Right ventricle myocardium inferior (tissue), 1 donor: Measurements from ENCODE around the gene PRKAR1B. TPM values are rescaled to one million over a fixed set of nuclear protein-coding genes. Genes with fewer than 3 reads are reported as not detected.

Experiments used
- ATAC-seq: fragments of 200-7000 bp; cut with Tn5 transposase; one replicate; pipeline ENCODE4 v1.9.1; 2020; ENCODE audit warnings: mild to moderate bottlenecking, moderate library complexity
- DNase-seq: peaks from one replicate; pipeline ENCODE4 v3.0.0; 2021; ENCODE audit errors: missing footprints
- intact Hi-C: fragments of 100-400 bp; cut with DNase I; formaldehyde crosslinking; loops from one replicate; pipeline ENCODE4 v1.11.0; 2022
- total RNA-seq: library from RNA; stranded (reverse); fragmentation: NEBNext Ultra II Directional; extraction: Animal tissue kit (Norgen Biotek cat#: 25700); gene quantifications from one replicate; pipeline ENCODE4 v1.2.1, GENCODE V29; 2021
- donor health status: DM: no; HTN: yes; CAD: no; lungs with severe emphysema.

Gene PRKAR1B
- total RNA-seq, 1 donor from 2014 or later = 16.7 TPM

DNA sequence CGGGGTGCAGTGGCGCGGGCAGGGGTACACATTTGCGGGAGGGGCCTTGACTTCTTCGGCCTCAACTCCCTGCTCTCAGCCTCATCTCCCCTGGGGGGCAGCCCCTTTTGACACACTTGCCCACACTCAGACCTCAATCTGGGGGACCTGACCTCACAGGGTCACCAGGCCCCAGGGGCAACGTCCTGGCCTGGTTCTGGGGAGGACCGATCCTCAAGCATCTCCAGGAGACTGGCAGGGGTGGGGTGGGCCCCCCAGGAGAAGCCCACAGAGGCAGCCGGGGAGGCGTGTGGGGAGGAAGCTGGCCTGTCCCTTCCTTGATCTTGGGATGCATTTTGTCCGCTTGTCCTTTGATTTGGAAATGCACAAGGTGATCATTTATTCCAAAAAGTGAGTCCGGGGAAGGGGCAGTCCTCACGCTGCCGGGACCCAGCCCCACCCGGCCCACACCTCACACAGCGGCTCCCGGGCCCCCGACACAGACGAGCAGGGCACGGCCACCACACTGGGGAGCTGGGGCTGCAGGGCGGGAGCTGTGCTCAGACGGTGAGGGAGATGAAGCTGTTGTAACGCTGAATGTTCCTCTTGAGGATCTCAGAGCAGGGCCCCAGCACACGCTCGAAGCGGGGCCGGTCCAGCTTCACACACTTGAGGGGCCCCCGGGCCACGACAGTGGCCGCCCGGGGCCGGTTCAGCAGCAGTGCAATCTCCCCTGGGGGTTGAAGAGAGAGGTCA, 177.0 kb downstream of the PRKAR1B start:
- ATAC-seq (no peak), DNase-seq (peak; percentile 64)
- intact Hi-C loops = no loop called here

DNA sequence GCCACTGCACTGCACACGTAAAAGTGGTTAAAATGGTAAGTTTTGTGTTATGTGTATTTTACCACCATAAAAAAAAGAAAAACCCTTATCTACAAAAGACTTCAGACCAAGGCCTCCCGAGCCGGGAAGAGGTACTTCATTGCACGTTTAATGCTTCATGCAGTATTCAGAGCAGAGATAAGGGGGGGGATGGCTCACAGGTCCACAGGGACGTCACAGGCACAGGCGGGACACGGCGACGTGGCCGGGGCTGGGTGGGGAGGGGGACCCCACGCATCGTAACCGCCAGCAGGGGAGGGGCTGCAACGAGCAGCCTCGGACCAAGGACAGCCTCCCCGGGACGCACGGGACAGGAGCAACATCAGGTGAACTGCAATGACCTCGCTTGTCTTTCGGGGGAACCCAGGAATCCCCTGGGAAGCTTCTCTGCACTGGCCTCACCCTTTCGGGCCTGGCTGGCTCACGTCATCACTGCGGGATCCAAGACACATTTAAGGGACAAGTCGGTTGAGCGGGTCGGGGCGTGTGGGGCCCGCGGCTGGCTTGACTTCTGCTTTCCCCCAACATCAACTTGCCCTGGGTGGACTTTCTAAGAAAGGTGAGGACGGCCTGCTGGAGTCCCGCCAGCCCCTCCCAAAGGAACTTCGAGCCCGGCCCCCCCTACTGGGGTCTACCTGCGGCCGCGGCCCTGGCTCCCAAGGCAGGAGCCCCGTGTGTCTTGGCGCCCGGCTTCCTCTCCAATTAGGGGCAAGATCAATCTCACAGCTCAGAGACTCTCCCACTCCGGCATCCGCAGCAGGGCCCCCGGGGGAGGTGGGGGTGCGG, 177.8 kb downstream of the PRKAR1B start:
- DNase-seq = peak; percentile 60
- intact Hi-C loops = no loop called here
- no peak for ATAC-seq

DNA sequence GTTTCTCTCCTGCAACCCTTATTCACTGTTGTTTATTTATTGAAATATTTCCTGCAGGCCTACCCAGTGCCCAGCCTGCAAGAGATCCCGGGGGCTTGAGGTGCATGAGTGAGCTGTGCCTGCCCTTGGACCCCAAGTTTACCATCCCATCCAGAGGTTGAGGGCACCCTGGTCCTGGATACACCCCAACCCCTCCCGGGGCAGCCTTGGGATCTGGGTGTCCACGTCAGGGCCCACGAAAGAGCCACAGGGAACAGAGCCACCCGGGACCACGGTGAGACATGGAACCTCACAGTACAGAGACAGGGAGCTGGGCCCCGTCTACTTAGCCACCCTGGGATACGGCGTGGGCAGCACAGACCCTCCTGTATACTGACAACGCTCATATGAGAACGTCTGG, 178.7 kb downstream of the PRKAR1B start:
- intact Hi-C loops = no loop called here
- ATAC-seq (no peak), DNase-seq (peak; percentile 32)

DNA sequence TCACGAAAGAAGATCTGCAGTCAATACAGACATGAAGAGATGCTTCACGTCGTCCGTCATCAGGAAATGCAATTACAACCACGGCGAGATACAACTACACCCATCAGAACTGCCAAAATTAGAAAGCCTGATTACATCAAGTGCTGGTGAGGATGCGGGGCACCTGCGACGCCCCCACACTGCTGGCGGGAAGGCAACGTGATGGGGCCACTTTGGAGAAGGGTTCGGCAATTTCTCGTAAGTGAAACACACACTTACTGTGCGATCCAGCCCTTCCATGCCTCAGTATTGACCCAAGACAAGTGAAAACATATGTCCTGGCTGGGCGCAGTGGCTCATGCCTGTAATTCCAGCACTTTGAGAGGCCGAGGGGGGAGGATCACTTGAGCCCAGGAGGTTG, 181.6 kb downstream of the PRKAR1B start:
- intact Hi-C loops = no loop called here
- DNase-seq (peak; percentile 41), ATAC-seq (no peak)

DNA sequence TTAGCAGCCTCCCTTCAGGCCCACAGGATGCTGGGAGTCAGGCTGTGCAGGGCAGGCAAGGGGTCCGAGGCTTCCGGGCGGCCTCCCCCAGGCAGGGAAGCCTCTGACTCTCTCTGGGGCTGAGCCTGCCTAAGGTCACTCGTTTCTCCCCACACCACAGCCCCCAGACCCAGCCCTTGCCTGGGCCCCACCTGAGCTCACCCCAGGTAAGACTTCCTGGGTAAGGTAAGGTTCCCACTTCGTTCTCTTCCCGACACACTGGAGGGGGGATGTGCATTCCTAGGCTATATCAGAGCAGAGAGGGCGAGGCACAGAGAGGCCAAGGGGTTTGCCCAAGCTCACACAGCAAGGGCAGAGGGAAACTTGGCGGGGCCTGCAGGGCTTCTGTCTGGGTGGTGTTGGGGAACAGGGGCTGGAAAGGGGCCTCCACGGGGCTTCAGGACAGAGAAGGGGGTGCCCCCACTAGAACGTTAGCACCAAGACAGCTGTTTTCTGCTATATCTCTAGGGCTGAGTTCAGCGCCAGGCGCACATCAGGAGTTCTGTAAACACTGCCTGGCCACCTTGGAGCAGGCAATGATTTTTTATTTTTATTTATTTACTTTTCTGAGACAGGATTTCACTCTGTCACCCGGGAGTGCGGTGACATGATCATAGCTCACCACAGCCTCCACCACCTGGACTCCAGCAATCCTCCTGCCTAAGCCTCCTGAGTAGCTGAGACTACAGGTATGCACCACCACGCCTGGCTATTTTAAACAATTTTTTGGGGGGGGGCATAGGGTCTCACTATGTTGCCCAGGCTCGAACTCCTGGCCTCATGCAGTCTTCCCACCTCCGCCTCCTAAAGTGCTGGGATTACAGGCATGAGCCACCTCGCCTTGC, 182.5 kb downstream of the PRKAR1B start:
- no peak for ATAC-seq
- DNase-seq = peak; percentile 23
- intact Hi-C loops = no loop called here

DNA sequence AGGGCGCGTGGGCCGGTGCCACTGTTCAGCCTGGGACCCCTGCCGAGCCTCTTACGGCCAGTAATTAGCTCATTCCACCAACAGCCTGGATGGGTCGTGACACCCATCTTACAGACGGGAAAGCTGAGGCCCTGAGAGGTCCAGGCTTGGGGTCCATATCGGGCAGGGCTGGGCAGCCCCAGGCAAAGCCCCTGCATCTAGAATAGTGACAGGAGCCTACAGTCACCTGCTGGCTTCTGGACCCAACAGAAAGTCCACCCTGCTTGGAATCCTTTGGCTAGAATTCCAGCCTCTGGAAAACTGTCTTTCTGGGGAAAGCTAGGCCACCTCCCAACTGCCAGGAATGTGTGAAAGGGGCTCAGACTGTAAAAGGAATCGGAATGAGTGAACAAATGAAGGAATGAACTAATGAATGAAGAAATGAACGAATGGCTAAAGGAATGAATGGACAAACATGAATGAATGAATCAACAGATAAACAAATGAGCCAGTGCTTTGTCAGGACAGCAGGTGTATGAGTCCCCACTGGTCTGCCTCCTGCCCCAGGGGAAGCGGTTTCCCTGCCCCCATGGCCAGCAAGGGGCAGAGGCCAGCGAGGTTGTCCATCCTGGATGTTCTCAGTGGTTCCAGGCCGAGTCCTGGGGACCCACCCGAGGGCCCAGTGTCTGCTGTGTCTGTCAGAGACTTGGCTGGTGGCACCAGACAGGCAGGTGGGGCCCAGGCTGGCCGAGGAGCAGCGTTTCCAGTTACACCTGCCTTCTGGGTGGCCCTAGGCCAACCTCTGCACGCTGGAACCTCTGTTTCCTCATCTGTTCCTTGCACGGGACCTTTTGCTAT, 183.4 kb downstream of the PRKAR1B start:
- DNase-seq (peak; percentile 33), ATAC-seq (no peak)
- intact Hi-C loops = no loop called here

DNA sequence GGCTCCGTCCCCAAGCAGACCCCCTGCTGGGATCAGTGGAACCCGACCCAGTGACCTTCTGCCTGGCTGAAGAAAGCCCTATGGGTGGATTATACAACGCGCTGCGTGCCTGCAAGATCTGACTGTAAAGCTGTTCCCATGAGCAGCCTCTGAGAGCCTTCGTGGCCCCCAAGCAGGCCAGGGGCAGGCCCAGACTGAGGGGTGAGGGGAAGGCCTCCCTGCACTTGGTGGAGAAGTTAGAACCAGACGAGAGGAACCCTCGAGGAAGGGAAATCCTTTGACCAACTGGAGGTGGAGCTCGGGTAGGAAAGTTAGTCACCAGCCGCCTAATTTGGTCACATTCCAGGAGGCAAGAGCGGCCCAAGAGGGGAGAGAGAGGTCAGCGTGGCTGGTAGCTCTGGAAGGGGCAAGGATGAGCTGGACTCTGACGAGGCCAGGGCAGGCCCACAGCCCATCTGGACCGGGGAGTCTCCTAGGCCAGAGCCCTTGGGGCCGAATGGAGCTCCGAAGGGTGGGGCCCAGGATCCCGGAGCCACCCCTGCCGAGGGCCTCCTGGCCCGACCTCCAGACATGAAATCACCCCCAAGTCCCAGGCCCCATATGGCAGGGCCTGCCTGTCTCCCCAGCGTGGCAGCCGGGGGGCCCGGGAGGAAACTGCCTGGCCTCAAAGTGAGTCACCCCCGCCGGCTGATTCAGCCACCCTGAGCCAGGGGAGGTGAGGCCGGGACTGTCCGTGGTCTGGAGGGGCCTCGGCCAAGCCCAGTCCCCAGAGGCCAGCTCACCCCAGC, 184.2 kb downstream of the PRKAR1B start:
- ATAC-seq (peak; percentile 33), DNase-seq (peak; percentile 69)
- intact Hi-C loops = no loop called here

DNA sequence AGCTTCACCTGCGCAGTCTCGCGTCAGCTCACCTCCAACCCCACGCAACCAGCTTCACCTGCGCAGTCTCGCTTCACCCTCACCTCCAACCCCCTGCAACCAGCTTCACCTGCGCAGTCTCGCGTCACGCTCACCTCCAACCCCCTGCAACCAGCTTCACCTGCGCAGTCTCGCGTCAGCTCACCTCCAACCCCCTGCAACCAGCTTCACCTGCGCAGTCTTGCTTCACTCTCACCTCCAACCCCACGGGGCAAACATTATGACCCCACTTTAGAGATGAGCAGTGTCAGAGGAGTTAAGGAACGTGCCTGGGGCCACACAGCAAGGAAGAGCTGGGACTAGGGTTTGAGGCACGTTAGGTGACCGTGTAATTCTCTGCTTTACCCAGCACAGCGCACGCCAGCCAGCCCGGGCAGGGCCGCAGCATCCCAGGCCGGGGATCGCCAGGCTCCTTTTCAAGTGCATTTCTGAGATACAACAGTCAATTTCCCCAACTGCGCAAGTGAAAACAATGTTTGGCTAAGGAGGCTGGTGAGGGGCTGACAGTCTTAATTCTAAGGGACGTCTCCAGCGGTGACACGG, 184.9 kb downstream of the PRKAR1B start:
- intact Hi-C loops = no loop called here
- ATAC-seq (no peak), DNase-seq (peak; percentile 40)

DNA sequence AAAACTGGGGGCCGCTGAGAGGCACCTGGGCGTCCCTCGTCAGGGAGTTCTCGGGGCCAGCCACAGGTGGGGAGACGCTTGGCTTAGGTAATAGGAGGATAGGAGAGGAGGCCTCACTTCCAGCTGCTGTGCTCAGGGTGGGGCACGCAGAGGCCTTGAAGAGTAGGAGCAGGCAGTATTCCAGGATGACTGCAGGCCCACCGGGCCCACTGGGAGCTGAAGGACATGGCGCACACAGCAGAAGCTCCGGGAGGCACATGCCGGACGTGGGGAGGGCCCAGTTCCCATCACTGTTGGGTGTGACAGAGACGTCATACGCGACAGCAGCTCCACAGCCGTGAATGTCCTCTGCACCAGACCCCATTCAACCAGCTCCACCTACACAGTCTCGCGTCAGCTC, 185.4 kb downstream of the PRKAR1B start:
- DNase-seq (peak; percentile 42), ATAC-seq (no peak)
- intact Hi-C loops = no loop called here

DNA sequence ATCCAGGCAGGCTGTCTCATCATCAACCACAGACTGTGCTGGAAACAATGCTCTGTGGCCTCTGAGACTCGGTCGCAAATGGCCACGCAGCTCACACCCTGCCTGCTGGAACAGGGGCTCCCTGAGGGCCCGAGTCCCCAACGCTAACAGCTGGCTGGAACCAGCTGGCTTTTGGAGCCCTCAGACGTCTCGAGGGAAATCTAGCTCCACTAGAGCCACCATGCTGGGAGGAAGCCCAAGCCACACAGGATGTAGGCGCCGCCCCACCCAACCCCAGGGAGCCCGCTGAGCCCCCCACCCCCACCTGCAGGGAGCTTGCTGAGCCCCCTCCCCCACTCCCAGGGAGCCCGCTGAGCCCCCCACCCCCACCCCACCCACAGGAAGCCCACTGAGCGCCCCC, 186.1 kb downstream of the PRKAR1B start:
- no peak for ATAC-seq
- intact Hi-C loops = no loop called here
- no peak for DNase-seq

DNA sequence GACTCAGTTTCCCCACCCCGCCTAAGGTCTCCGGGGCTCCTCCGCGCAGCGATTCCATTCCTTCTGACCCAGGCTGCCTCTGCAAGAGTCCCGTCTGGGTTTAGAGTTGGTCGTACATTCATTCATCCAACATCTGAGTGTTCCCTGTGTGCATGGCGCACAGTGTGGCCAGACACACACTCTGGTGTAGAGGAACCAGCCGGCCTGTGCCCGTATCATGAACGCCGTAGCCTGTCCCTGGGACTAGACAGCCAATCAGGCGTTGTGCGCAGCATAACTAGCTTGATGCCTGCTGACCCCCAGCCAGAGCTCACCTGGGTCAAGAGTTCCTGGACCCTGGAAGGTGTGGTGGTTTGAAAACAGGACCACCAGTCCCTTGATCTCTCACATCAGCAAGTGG, 186.5 kb downstream of the PRKAR1B start:
- ATAC-seq (no peak), DNase-seq (no peak)
- intact Hi-C loops = no loop called here

DNA sequence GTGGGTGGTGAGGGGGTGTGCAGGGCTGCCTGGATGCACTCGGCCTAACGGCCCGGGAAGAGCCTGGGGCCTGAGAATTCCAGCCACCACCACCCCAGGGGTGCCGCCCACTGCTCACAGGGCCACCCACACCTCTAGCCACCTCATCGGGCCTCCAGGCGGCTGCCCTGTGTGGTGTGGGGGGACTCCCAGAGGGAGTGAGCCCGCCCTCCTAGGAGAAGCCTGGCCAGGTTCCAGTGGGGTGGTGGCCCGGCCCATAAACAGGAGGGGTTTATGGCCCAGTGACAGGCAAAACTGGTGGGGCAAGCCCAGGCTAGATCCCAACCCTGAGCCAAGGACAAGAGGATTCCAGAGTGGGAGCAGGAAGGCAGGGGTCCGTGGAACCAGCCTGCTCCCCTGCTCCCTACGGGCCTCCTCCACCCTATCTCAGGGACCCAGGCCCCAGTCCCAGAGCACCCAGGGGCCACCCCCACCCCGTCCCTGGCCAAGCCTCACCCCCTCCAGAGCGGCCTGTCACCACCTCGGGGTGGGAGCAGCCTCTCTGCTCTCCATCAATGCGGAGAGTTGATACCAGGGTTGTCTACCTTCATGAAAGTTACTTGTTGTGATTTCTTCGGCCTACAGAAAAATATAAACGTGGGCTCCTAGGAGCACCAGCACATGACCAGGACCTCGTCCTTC, 187.2 kb downstream of the PRKAR1B start:
- intact Hi-C loops = no loop called here

DNA sequence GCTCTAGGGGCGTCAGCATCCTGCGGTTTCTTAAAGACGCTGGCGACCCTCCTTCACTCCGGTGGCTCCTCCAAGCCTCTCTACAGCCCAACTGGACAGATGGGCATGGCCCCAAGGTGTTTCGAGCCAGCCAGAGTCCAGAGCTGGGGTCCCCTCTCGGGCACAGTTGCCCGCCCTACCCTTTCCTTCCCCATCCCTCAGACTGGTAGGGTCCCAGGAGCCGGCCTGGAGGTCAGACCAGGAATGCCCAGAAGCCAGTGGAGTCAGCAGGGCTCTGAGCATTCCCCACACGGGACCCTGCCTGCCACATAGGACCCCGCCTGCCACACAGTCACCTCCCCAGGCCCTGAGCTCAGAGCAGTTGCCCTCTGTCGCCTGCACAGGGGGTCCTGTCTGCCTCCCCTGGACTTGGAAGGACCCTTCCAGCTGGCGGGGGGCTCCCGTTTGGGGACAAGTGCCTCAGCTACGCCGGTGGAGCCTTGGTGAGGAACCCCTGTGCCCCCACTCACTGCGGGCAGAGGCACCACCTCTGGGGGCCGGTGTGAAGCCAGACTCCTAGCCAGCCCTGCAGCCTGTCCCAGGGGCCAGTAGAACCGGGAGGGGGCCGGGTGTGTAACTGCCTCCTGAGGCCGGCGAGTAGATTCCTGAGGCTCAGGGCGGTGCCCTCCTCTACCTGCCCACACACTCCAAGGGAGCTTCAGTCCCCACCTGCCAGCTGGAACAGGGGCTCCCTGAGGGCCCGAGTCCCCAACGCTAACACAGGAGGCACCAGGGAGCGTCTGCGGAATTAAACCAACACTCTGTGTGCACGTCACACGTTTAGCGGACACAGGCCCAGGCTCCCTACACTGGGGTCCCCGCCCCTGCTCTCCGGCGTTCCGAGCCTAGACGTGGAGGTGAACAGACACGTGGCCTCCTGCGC, 188.1 kb downstream of the PRKAR1B start:
- intact Hi-C loops = no loop called here
- ATAC-seq (no peak), DNase-seq (no peak)

More for the DNA sequence above, 187.2 kb downstream of the PRKAR1B start:
- DNase-seq = no peak
- ATAC-seq = no peak

DNA sequence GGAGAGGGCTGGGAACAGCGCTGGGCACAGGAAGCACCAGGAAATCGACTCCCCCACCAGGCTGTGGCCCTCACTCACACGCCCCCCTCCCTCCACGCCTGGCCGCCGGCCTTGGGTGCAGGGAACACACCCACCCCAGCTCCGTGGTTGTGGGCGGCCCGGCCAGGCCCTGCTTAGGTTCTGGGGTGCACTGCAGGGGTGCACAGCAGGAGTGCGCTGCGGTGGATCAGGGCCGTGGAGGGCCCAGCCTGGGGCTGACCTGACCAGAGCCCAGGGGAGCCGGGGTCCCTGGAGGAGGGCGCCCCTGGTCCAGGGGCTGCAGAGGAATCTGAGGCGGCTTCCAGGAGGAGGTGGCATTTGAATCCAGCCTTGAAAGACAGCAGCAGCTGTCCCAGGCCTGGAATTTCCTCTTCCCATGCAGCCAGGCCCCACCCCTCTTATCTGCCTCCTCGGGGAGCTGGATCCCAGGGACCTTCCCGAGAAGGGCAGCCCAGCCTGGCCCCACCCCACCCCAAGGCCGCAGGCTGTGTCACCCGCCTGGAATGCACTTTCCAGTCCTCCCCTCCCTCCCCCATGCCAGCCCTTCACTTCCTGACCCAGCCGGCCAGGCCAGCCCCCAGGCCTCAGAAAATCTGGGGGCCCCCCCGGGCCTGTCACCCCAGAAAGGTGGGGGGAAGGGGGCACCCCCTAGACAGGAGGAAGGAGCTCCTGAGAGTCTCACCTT, 189.0 kb downstream of the PRKAR1B start:
- intact Hi-C loops = no loop called here
- DNase-seq (no peak), ATAC-seq (peak; percentile 80)

DNA sequence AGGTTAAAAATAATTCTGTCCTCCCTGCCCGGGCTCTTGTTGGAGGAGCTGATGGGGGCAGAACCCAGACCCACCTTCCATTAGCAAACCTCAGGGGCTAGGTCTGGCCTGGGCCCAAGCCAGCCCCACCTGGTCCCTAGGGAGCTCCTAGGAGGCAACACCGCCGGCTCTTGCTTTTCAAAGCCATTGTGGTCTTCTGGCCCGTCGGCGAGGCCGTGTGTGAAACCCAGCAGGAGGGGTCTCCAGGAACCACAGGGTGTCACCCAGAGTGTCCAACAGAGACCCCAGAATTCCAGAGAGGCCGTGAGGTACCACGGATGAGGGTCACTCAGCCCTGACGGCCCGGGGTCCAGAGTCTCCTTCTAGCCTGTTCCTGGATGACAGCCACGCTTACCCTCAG, 190.8 kb downstream of the PRKAR1B start:
- ATAC-seq = no peak
- DNase-seq = no peak
- intact Hi-C loops = no loop called here
